HL-60 (cell line): ENCODE data around the gene TMEM100.

ENCODE experiments used
- CTCF ChIP-seq: IDR thresholded peaks from one replicate; pipeline ENCODE4 v1.5.1; 2011; ENCODE audit warnings: low read length, control low read depth, inconsistent platforms; ENCODE audit not compliant: insufficient read depth
- GABPA ChIP-seq: IDR thresholded peaks from 2 replicates; pipeline ENCODE4 v1.6.1; 2012; ENCODE audit warnings: low read depth
- POLR2AphosphoS5 ChIP-seq: IDR thresholded peaks from 2 replicates; pipeline ENCODE4 v1.6.1; 2012; ENCODE audit warnings: low read depth
- REST ChIP-seq: IDR thresholded peaks from 2 replicates; pipeline ENCODE4 v1.6.1; 2012; ENCODE audit warnings: low read depth; ENCODE audit not compliant: insufficient replicate concordance
- SPI1 ChIP-seq: IDR thresholded peaks from 2 replicates; pipeline ENCODE4 v1.6.1; 2012; ENCODE audit warnings: low read depth, mild to moderate bottlenecking, borderline replicate concordance

- TF ChIP-seq CTCF (no peak), REST (no peak), GABPA (no peak), POLR2AphosphoS5 (no peak), SPI1 (no peak)
Observed at GRCh38 chr17:55687037-55687436, 35.6 kb downstream of the TMEM100 start.
